GM19397 (cell line): ENCODE measurements around the gene ACOX2.

Experiments
- ATAC-seq: cut with Tn5 transposase; IDR thresholded peaks from one replicate; pipeline ENCODE4 v1.9.1; 2021; ENCODE audit warnings: mild to moderate bottlenecking, moderate library complexity; ENCODE audit not compliant: unreplicated experiment

Gene ACOX2

DNA sequence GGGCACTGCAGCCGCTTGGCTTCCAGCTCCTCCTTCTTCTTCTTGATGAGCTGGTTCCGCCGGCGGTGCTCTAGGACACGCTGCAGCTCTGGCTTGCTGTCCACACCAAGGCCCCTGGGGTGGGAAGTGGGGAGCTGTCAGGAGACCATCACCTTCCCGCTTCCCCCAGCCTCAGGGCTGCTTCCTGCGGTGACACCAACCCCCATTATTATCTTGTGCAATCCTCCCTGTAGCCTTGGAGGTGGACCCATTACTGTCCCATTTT, 30.2 kb upstream of the ACOX2 start:
- no peak for ATAC-seq

GRCh38 chr3:58566398-58567250, 29.6 kb upstream of the ACOX2 start:
- no peak for ATAC-seq

DNA sequence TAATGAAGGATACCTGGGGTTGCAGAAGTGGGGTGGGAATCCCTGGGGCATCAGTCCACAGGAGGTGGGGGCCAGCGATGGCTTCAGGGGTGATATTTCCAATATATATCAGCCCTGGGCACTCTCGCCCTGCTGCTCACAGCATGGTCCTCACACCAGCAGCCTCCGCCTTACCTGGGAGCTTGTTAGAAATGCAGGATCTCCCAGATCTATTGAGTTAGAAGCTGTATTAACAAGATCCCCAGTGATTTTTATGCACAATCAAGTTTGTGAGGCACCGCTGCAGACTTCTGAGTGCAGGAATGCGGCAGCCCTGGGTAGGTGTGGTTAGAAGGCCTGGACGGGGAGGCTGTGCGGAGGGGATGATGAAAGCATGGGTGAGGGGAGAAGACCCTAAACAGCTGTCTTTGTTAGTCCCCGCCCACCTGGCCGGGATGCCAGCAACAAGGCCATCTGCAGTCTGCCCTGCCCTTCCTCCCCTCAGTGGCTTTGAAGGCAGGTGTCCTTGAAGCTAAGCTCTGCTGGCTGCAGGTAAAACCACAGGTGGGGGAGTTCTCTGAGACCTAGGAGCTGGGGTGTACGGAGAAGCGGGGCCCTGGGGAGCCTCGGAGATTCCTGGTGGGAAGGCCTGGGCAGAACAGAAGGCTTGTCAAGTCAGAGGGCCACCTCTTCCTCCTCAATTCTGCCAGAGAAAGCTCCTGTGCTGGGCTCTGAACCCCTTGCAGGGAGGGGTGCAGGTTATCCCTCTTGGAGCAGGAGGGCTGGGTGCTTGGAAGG, 28.8 kb upstream of the ACOX2 start:
- ATAC-seq, result no peak

GRCh38 chr3:58564456-58565160, 27.6 kb upstream of the ACOX2 start:
- ATAC-seq, result no peak

DNA sequence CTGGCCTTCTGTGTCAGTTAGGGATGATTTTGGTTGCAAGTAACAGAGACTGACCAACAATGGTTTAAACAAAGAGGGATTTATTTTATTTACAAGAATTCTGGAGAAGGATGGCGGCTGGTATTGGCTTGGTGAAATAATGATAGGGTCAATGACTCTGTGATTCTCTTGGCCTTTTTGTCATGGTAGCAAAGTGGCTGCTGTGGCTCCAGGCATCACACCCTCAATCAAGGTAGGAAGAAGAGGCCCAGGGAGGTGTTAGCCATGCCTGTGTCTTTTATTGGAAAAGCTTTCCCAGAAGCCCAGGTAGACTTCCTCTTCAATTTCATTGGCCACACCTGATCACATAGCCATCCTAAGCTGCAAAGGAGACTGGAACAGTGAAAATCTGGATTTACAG, 27.1 kb upstream of the ACOX2 start:
- ATAC-seq, result no peak

DNA sequence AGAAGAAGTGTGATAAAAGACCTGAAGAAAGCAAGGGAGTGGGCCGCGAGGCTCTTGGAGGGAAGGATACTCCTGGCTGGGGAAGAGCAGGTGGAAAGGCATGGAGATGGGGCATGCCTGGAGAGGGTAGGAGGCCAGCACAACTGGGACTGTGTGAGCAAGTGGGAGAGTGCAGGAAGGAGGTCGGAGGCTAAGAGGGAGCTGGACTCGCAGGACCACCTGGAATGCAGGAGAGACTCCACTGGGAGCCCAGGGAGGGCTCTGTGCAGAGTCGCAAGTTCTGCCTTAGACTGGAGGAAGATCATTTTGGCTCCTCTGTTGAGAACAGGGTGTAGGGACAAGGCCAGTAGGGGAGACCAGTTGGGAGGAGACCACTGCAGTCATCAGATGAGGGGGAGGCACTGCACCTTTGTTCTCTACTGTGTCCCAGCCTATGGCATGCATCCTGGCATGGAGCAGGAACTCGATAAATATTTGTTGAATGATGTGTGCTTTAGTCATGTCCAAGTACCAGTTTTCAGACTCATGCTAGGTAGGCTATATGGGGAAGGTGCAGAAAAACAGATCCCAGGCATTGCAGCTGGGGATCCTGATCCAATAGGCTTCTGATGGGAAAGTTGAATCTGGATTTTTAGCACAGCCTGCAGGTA, 26.5 kb upstream of the ACOX2 start:
- no peak for ATAC-seq

GRCh38 chr3:58562498-58562897, 25.5 kb upstream of the ACOX2 start:
- ATAC-seq, result no peak

DNA sequence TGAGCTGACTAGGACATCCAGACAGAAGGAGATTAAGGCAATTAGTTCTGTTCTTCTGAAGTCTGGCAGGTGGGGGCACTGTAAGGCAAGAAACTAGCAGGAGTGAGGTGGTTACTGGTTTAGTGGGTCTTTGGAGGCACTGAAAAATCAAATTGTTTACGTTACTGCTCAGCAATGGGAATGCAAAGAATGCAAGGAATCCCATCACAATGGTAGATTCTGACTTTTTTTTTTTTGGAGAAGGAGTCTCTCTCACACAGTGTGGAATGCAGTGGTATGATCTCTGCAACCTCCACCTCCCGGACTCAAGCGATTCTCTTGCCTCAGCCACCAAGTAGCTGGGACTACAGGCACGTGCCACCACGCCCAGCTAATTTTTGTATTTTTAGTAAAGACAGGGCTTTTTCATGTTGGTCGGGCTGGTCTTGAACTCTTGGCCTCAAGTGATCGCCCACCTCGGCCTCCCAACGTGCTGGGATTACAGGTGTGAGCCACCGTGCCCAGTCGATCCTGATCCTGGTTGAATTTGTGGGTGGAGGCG, 23.9 kb upstream of the ACOX2 start:
- no peak for ATAC-seq

GRCh38 chr3:58559586-58559985, 22.6 kb upstream of the ACOX2 start:
- ATAC-seq, result no peak

GRCh38 chr3:58557491-58557890, 20.5 kb upstream of the ACOX2 start:
- ATAC-seq, result no peak

DNA sequence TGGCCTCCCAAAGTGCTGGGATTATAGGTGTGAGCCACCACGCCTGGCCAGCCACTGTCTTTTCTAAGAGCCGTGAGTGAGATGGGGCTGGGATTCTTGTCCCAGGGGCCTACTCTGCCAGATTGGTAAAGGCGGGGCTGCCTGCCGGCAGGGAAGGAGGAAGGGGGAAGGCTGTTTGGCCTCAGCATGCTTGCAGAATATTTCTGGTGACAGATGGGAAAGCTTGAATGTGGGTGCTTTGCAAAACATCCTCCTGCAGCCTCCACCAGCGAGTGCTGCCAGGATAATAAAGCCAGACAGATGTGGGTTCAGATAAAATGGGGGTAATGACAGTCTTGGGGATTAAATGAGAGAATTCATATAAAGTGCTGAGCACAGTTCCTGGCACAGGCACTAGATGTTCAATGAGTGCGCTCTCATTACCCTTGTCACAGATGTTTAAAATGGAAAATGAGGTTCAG, 19.8 kb upstream of the ACOX2 start:
- ATAC-seq, result no peak

GRCh38 chr3:58556001-58556400, 19.0 kb upstream of the ACOX2 start:
- no peak for ATAC-seq

DNA sequence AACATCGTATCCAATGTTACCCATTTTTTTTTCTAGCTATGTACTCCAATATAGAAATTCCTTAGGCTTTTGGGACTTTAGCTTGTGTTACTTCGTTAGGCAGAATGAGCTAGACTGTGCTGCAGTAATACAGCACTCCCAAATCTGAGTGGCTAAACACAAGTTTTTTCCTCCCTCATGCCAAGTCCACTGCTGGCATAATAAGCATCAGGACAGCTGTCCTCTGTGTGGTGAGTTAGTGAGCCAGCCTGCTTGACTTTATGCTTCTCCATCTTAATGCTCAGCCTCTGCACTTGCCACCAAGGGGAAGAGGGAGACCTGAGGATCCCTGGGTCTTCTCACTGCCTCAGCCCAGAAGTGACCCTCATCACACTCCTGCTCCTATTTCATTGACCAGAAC, 18.2 kb upstream of the ACOX2 start:
- ATAC-seq, result no peak

GRCh38 chr3:58553003-58553402, 16.0 kb upstream of the ACOX2 start:
- ATAC-seq, result no peak

DNA sequence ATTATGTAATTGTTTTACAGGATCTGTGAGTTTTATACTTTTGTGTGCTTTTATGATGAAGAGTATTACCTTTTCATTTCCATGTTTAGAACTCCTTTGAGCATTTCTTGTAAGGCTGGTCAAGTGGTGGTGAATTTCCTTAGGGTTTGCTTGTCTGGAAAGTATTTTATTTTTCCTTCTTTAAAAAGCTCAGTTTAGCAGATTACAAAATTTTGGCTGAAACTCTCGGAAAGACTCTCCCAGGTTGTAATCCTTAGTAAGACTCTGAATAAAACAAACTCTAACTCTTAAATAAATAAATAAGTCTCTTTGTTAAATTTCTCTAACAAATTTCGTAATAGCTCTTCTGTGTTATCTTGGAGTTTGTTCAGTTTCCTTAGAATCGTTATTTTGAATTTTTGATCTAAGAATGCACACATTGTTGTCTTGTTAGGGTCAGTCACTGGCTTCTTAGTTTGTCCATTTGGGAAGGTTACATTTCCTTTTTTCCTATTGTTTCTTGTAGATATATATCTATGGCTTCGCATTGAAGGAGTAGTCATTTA, 14.7 kb upstream of the ACOX2 start:
- no peak for ATAC-seq

GRCh38 chr3:58544541-58544940, 7.6 kb upstream of the ACOX2 start:
- ATAC-seq, result no peak

- no peak for ATAC-seq
Observed at GRCh38 chr3:58540176-58540858, 3.3 kb upstream of the ACOX2 start.

DNA sequence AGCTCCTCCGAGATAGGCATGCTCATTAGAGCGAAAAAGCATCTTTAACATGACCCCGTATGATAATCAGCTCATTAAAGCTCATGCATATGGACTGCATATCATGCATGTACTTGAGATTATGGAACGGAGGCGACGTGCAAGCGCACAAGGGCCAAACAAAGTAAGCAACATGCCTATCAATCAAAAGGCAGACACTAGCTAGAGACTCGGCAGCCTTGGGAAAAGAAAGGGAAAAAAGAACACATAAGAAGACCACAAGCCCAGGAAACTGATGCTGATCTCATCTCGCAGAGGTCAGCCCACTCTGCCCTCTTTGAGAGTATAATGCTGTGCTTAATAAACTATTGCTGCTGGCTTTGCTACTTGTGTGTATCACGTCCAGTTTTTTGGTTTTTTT, 2.6 kb upstream of the ACOX2 start:
- ATAC-seq, result no peak

DNA sequence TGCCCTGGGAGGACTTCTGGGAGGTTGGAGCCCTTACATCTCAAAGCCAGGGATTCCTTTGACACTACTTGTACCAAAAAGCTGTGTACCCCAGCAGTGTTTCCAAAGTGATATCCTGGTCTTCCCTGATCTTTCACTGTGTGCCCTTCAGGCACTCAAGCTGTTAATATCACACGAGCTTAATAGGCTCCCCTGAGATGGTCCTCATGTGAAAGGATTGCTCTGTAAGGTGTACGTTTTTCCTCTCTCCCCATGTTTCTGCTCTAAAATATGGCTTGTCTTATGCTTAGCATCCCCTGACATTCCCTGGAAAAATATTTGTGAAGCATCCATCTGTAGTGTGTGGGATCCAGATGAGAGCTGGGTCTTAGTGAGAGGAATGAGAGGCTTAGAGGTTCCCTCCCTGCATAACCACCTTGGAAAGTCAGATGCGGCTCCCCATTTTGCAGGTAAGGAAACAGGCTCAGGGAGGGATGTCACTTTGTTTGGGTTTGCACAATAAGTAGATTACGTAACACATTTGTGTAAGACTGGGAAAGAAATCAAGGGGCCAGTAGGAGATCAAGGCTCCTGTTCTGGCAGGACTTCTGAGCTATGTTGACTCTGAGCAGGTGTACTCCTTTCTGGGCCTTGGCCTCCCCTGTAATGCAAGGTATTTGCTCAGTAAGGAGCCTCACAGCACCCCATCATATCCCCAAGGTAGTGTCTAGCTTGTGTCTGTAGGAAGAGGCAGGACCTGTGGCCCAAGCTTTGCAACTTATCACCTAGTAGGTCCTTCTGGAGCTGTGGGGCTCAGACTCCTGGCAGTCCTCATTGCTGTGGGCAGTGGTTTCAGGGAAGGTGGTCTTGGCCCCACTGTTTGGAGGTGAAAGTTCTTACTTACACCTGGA, 667 bp upstream of the ACOX2 start:
- ATAC-seq, result no peak
